GM11168 (cell line): Measurements from ENCODE around the gene HYCC1.
"Not testable (repeated sequence)": the region's sequence is repeated elsewhere in the genome, so short reads cannot be mapped to it uniquely, and the experiment has no call there.

ENCODE experiments used
- in situ Hi-C: fragments of 300-500 bp; cut with MboI; formaldehyde crosslinking; loops from one replicate; pipeline ENCODE4 v1.12.0; 2022; ENCODE audit warnings: low sequenced_read_pairs; ENCODE audit not compliant: unreplicated experiment

HYCC1 gene

DNA sequence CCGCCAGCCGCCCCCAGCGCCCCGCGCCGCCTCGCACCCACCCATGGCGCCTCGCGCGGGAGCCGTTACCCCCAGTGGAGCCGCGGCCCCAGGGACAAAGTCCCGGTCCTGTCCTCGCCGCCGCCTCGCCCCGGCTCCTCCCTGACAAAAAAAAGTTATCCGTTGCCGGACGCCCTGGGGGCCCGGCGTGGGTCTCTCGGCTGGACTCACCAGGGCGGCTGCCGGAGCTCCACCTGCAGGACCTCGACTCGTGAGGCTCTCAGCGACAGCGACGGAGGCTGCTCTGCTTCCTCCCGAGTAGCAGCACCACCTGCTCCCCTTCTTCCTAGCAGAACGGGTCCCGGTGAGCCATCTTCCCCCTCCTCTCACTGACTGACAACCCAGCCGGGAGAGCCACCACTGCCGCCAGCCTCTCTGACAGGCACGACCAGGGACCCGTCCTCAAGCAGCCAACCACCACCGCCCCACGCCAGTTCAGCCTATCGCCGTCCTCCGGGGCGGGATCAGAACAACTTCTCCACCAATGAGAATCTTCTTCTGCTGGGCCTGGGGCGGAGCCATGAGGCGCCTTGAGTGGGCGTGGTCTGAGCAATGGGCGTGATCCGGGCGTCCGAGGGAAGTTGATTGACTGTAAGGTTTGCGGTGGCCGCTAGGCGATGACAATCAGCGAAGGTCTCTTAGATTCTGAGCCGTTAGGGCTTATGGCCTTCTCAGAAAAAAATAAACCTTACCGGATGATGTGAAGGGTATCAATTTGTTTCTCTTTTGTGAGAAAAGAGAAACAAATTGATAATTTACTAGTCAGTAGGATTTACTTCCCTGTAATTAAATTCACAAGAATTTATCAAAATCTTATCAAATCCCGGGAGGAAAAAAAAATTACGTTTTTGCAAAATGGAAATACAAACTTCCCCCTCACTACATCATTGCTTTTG, at the start of gene HYCC1:
Gene HYCC1 (minus strand): TSS at position 416 of the 935 bp plus-strand sequence. CDS start 23,019 bp downstream, outside the sequence.
- in situ Hi-C loops, result no loop called here

DNA sequence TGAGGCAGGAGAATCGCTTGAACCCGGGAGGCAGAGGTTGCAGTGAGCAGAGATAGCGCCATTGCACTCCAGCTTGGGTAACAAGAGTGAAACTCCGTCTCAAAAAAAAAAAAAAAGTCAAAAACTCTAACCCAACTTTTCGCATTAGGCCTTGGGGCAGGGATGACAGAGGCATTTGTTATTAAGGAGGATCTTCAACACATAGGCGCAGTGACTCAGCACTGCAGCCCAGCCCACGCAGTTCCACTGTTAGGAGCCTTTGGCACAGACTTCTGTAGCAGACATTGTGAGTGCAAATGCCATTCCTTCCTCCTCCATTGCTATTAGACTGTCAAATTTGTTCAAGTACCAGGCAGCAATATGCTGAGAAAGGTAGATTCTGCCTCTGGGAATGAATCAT, 48.5 kb upstream of the HYCC1 start:
- in situ Hi-C loops, result no loop called here

DNA sequence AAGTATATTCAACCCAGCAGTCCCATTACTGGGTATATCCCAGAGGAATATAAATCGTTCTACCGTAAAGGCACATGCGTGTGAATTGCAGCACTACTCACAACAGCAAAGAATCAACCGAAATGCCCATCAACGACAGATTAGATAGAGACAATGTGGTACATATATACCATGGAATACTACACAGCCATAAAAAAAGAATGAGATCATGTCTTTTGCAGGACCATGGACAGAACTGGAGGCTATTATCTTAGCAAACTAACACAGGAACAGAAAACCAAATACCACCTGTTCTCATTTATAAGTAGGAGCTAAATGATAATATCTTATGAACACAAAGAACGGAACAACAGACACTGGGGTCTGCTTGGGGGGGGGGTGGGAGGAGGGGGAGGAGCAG, 47.4 kb upstream of the HYCC1 start:
- in situ Hi-C loops, result no loop called here

DNA sequence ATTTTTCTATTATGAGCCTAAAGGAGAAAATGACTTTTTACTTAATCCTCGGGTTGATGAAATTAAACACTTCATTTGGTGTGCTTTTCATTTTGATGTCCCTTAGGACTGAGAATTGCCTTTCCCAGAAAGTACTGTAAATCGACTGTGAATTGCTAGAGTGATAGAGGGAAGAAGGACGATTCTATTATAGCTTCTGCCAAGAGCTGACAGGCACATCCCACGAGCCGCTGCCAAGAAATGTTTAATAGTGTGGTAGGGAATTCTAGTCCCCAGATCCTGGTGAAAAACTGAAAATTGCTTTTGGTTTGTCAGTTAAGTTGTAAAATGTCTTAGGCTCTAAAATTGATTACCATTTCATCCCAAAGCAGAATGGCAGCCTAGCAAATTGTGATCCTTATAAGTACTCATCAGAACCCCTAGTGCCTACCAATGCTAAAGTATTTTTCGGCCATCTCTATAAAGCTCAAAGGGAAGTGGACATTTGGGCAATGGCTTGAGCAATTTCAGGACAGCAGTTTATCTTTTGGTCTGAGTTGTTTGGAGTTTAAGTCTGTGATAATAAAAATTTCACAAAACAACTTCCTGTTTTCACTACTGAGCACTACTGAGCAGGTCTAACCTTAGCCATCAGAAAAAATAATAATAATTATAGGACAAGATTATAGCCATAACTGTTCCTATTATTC, 44.6 kb upstream of the HYCC1 start:
- in situ Hi-C loops, result loop anchor here (10.0 kb wide), 1 partner anchor 494 kb away; no protein-coding TSS in a partner anchor

DNA sequence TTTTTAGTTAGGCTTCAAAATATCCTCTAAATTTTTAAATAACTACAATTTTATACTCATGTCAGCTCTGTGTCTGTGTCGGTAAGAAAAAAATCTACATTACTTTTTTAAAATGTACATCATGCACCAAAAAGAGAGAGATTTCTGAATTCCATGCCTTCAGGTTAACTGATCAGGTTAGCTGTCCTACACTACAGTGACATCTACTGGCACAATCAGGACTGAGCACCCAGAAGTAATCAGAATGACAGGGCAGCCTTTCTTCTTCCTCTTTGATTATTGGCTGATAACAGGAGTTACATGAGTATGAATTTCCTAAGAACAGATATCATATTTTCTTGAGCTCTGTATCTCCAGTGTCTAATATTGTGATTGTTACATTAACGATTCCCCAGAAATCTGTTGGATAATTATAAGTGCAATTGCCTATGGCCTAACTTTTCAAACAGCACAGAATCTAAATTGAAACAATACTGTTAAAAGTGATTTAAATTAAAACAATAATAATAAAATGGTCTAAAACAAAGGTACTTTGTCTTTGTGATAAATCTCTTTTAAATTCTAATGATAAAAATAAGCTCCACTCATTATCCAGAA, 41.8 kb upstream of the HYCC1 start:
- in situ Hi-C loops, result loop anchor here (10.0 kb wide), 1 partner anchor 491 kb away; no protein-coding TSS in a partner anchor

DNA sequence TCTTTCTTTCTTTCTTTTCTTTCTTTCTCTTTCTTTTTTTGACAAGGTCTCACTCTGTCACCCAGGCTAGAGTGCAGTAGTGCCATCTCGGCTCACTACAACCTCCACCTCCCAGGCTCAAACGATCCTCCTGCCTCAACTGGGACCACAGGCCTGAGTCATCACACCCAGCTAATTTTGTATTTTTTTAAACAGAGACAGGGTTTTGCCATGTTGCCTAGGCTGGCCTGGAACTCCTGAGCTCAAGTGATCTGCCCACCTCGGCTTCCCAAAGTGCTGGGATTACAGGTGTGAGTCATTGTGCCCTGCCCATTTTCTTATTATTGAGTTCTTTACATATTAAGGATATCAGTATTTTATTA, 37.2 kb upstream of the HYCC1 start:
- in situ Hi-C loops, result loop anchor here (5.0 to 10.0 kb wide), 2 partner anchors 204 to 486 kb away; no protein-coding TSS in a partner anchor

DNA sequence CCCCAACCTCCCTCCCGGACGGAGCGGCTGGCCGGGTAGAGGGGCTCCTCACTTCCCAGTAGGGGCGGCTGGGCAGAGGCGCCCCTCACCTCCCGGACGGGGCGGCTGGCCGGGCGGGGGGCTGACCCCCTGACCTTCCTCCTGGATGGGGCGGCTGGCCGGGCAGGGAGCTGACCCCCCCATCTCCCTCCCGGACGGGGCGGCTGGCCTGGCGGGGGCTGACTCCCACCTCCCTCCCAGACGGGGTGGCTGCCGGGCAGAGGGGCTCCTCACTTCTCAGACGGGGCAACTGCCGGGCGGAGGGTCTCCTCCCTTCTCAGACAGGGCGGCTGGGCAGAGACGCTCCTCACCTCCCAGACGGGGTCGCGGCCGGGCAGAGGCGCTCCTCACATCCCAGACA, 32.4 kb upstream of the HYCC1 start:
- in situ Hi-C loops, result not testable (repeated sequence)

DNA sequence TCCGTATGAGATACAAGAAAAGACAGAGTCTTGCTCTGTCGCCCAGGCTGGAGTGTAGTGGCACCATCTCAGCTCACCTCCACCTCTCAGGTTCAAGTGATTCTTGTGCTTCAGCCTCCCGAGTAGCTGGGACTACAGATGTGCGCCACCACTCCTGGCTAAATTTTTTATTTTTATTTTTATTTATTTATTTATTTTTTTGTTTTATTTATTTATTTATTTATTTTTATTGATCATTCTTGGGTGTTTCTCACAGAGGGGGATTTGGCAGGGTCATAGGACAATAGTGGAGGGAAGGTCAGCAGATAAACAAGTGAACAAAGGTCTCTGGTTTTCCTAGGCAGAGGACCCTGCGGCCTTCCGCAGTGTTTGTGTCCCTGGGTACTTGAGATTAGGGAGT, 31.2 kb upstream of the HYCC1 start:
- in situ Hi-C loops, result not testable (repeated sequence)

DNA sequence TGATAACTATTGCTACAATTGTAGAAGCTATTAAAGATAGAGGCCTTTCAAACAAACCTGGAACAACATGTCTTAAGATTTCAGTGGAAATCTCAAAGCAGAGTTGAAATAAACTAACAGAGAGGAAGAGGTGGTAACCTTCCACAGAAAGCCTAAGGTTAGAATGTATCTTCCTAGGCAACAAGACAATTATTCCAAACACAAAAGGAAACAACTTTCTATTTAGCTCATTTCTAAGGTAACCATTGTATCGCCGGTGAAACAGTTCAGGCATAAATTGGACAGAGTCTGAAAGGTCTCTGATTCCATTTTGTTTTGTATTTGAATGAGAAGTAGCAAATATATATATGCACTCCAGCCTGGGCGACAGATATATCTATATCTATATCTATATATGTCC, 30.7 kb upstream of the HYCC1 start:
- in situ Hi-C loops, result no loop called here

DNA sequence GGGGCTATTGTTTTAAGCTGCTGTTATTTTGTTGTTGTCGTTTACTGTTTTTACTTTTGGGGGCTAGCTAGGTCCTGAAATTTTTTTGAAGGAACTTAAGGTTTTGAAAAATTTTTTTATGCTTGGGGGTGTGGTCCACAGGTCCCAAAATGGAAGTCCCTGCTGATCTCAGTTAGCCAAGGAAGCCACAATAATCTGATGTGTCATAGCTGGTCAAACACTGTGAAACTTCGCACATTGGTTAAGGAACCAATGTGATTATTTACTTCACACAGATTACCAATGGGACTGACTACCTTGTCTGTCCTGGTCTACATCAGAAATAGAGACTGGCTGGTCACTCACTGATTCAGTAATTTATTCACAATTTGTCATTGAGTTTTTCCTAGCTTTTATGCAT, 29.5 kb upstream of the HYCC1 start:
- in situ Hi-C loops, result no loop called here

DNA sequence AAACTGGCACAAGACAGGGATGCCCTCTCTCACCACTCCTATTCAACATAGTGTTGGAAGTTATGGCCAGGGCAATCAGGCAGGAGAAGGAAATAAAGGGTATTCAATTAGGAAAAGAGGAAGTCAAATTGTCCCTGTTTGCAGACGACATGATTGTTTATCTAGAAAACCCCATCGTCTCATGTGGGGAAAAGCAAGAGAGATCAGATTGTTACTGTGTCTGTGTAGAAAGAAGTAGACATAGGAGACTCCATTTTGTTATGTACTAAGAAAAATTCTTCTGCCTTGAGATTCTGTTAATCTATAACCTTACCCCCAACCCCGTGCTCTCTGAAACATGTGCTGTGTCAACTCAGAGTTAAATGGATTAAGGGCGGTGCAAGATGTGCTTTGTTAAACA, 25.7 kb upstream of the HYCC1 start:
- in situ Hi-C loops, result not testable (repeated sequence)

DNA sequence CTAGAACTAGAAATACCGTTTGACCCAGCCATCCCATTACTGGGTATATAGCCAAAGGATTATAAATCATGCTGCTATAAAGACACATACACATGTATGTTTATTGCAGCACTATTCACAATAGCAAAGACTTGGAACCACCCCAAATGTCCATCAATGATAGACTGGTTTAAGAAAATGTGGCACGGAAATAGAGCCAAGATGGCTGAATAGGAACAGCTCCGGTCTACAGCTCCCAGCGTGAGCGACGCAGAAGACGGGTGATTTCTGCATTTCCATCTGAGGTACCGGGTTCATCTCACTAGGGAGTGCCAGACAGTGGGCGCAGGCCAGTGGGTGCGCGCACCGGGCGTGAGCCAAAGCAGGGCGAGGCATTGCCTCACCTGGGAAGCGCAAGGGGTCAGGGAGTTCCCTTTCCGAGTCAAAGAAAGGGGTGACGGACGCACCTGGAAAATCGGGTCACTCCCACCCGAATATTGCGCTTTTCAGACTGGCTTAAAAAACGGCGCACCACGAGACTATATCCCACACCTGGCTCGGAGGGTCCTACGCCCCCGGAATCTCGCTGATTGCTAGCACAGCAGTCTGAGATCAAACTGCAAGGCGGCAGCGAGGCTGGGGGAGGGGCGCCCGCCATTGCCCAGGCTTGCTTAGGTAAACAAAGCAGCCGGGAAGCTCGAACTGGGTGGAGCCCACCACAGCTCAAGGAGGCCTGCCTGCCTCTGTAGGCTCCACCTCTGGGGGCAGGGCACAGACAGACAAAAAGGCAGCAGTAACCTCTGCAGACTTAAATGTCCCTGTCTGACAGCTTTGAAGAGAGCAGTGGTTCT, 21.8 kb upstream of the HYCC1 start:
- in situ Hi-C loops, result not testable (repeated sequence)

DNA sequence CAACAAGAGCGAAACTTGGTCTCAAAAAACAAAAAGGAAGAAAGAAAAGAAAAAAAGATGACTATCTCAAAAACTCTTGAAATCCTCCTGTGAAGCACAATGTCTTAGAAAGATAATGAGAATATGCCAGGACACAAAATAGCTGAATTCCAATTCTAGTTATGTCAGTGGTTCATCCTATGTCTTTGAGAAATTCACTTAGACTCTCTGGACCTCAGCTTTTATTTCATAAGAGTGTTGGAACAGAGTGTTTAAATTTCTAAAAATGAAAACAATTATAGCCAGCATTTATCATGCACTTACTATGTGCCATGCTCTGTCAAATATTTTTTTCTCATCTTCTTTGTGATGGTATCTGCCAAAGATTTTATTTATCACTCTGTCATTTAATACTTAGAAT, 13.3 kb upstream of the HYCC1 start:
- in situ Hi-C loops, result no loop called here

DNA sequence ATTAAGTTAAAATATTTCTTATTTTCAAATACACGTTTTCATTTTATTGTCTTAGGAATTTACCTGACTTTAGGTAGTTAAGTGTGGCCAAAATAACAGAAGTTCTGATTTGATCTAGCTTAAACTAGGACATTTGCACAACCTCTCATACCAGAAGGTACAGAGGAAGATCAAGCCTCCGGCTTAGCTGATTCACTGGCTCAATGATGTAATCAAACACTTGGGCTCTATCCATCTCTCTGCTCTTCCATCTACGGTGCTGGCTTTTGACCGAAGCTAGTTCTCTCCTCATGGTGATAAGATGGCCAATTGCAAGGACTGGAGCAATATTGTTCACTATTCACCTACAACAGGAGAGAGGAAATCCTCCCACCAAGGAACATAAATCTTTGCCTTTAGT, 12.2 kb upstream of the HYCC1 start:
- in situ Hi-C loops, result no loop called here

DNA sequence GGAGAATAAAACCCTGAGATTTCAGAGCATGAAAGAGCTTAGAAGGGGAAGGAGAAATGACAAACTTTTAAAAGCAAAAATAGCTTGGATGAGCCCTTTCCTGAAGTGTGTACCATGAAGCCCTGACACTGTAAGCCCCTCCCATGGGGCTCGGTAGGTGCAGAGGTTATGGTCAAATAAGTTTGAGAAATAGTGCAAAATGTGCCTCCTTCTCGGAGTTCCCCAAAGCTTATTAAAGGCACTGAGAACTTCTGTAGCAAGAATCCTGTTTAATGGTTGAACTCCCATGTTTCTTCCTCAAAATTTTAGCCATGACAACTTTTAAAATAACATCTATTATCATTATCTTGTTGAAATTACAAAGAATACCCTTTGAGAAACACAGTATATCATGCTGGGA, 10.5 kb upstream of the HYCC1 start:
- in situ Hi-C loops, result no loop called here

DNA sequence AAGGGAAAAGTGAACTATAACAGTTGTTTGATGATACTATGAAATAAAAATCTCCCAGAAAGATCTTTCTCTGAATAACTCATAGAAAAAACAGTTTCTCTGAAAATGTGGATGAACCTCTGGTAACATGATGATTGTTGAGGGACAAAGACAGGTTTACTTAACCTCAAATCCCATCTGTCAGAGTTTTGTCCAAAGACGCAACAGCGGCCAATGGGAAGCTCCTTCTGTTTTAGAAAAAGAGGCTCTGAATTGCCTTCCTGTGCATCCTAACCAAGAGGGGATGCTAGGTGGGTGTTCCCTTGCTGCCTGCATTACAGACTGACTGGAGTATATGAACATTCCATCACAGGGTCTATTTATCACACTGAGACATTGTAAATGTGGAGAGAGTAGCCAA, 8.9 kb upstream of the HYCC1 start:
- in situ Hi-C loops, result no loop called here

DNA sequence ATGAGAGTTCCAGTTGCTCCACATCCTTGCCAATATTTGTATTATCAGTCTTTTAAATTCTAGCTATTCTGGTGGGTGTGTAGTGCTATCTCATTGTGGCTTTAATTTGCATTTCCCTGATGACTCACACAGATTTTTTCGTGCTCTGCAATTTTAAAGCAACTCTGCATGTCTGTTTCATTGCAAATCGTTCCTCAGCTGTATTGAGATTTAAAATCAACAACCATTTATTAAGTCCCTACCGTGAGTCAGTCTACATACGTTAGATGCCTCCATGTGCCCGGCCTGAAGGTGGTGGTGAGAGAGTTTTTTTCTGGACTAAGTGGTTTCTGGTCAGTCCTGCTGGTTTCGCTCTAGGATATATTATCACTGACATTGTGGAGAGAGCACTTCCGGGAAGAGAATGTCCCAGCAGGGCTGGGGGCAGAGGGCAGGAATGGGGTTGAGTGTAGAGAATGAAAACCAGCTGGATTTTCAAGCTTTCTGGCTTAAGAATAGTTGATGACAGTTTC, 8.4 kb upstream of the HYCC1 start:
- in situ Hi-C loops, result no loop called here

DNA sequence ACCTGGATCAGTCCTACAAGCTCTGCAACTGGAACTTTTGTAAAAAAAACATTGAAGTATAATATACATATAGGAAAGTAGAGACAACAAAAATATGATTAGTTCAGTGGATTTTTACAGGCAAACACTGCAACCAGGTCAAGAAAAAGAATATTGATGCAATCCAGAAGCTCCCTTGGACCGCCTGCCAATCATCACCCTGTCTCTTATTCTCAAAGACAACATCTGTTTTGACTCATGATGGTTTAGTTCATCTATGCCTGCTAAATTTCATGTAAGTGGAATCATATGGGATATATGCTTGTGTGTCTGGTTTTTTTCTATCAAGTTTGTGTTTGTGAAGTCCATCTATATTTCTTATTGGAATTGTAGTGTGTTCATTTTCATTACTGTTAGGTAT, 7.7 kb upstream of the HYCC1 start:
- in situ Hi-C loops, result no loop called here

DNA sequence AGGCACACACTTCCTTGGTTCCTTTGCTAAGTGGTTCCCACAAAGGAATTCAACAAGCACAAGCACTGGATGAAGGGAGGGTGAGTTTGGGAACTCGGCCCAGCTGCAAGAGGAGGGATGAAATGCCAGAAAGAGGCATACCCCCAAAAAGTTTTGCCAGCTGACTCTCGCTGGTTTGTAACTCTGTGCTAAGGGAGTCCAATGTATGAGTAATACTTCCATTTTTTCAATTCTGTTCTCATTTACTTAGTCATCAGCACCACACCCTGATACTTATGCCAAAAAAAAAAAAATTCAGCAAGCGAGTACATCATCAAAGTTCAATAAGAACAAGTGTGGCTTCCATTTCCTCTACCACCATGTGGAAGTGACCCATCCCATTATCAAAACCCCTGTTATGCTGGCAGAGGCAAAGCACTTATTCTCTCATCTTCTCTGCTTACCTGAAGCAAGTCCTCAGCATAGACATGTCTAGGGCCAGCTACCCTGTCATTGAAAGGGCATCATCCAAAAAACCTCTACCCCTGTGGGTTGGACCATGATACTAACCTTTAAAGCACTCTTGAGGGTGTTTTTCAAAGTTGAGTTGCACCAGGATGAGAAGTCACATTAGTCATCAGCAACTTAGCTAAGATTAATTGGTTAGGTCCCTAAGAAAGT, 6.9 kb upstream of the HYCC1 start:
- in situ Hi-C loops, result no loop called here
